IMR-90 (cell line): ENCODE data around the gene MGAT5B. TPM values are rescaled to one million over a fixed set of nuclear protein-coding genes. Genes with fewer than 3 reads are reported as not detected.

Experiments used
- ATAC-seq: fragments of 200-7000 bp; cut with Tn5 transposase; 2 replicates; pipeline ENCODE4 v1.9.1; 2020; ENCODE audit warnings: low read depth, mild to moderate bottlenecking, moderate library complexity
- BruUV-seq: library from RNA; stranded (reverse); fragments of 400-500 nt; replicated peaks from 2 replicates; lab custom pipeline; 2021; lab: Mats Ljungman, UMichigan
- CTCF ChIA-PET: fragments of 300-600 bp; formaldehyde crosslinking; extraction: SDS; loops from one replicate; lab custom pipeline; 2021; ENCODE audit warnings: antibody characterized with exemption; lab: Yijun Ruan, JAX
- POLR2A ChIA-PET: fragments of 300-600 bp; sonication (Branson Sonifier 250); formaldehyde crosslinking; loops from one replicate; lab custom pipeline; 2022; ENCODE audit warnings: antibody characterized with exemption; ENCODE audit not compliant: unreplicated experiment; lab: Charles Lee
- DNase-seq: peaks from one replicate; pipeline ENCODE4 v3.0.0; 2013
- H2AFZ ChIP-seq: replicated peaks from 2 replicates; pipeline ENCODE3; 2013; ENCODE audit warnings: low read length, mild to moderate bottlenecking; ENCODE audit not compliant: poor library complexity
- H2AK5ac ChIP-seq: 2 replicates; pipeline ENCODE4 v1.6.1; 2013; ENCODE audit warnings: low read depth, low read length, inconsistent platforms
- H2AK9ac ChIP-seq: replicated peaks from 2 replicates; pipeline ENCODE3; 2013; ENCODE audit warnings: mild to moderate bottlenecking, low read depth, low read length, moderate library complexity; ENCODE audit not compliant: poor library complexity
- H2BK120ac ChIP-seq: 2 replicates; pipeline ENCODE4 v1.6.1; 2013; ENCODE audit warnings: low read depth, low read length, inconsistent platforms
- H2BK15ac ChIP-seq: 3 replicates; pipeline ENCODE4 v1.6.1; 2013; ENCODE audit warnings: low read depth, low read length, inconsistent platforms
- H2BK20ac ChIP-seq: 2 replicates; pipeline ENCODE4 v1.6.1; 2013; ENCODE audit warnings: low read depth, mild to moderate bottlenecking, inconsistent platforms, low read length, moderate library complexity
- H2BK5ac ChIP-seq: 2 replicates; pipeline ENCODE4 v1.6.1; 2013; ENCODE audit warnings: mild to moderate bottlenecking, low read depth, low read length, inconsistent platforms; ENCODE audit not compliant: poor library complexity, severe bottlenecking
- H3K14ac ChIP-seq: replicated peaks from 2 replicates; pipeline ENCODE4 v1.6.1; 2013; ENCODE audit warnings: low read depth, low read length, inconsistent platforms
- H3K18ac ChIP-seq: 2 replicates; pipeline ENCODE4 v1.6.1; 2013; ENCODE audit warnings: low read depth, low read length, control low read depth
- H3K23ac ChIP-seq: 2 replicates; pipeline ENCODE4 v1.6.1; 2013; ENCODE audit warnings: low read depth, low read length, inconsistent platforms
- H3K27ac ChIP-seq: 2 replicates; pipeline ENCODE4 v1.5.1; 2013; ENCODE audit warnings: mild to moderate bottlenecking, control low read depth, low read length; ENCODE audit not compliant: insufficient read depth
- H3K27me3 ChIP-seq: 2 replicates; pipeline ENCODE4 v1.6.1; 2013; ENCODE audit warnings: low read length; ENCODE audit not compliant: control insufficient read depth, insufficient read depth
- H3K36me3 ChIP-seq: 2 replicates; pipeline ENCODE4 v1.6.1; 2013; ENCODE audit warnings: low read length, mixed read lengths; ENCODE audit not compliant: control insufficient read depth, insufficient read depth
- H3K4ac ChIP-seq: 2 replicates; pipeline ENCODE4 v1.6.1; 2013; ENCODE audit warnings: low read depth, low read length, inconsistent platforms
- H3K4me1 ChIP-seq: 2 replicates; pipeline ENCODE4 v1.6.1; 2013; ENCODE audit warnings: low read length, mixed read lengths; ENCODE audit not compliant: control insufficient read depth, insufficient read depth
- H3K4me2 ChIP-seq: 2 replicates; pipeline ENCODE4 v1.6.1; 2013; ENCODE audit warnings: low read depth, mild to moderate bottlenecking, control low read depth, low read length, moderate library complexity
- H3K4me3 ChIP-seq: 2 replicates; pipeline ENCODE4 v1.5.1; 2013; ENCODE audit warnings: low read depth, mild to moderate bottlenecking, control low read depth, low read length, moderate library complexity; ENCODE audit not compliant: insufficient read depth
- H3K56ac ChIP-seq: 2 replicates; pipeline ENCODE4 v1.6.1; 2013; ENCODE audit warnings: low read length, inconsistent platforms; ENCODE audit not compliant: insufficient read depth; ENCODE audit errors: extremely low read depth
- H3K79me1 ChIP-seq, 2 experiments: 2 replicates each; pipeline ENCODE4 v1.6.1; 2013; ENCODE audit warnings: low read length in 2 of 2, inconsistent platforms in 1 of 2, low read depth in 1 of 2
- H3K9ac ChIP-seq: 2 replicates; pipeline ENCODE4 v1.6.1; 2013; ENCODE audit warnings: low read depth, low read length, control low read depth
- H3K9me1 ChIP-seq: 2 replicates; pipeline ENCODE4 v1.6.1; 2013; ENCODE audit warnings: low read length, inconsistent platforms; ENCODE audit not compliant: insufficient read depth
- H3K9me3 ChIP-seq: 2 replicates; pipeline ENCODE4 v1.6.1; 2013; ENCODE audit warnings: low read length; ENCODE audit not compliant: control insufficient read depth, insufficient read depth
- H4K20me1 ChIP-seq: 2 replicates; pipeline ENCODE4 v1.6.1; 2013; ENCODE audit warnings: low read length, inconsistent platforms; ENCODE audit not compliant: insufficient read depth
- H4K5ac ChIP-seq: 2 replicates; pipeline ENCODE4 v1.6.1; 2013; ENCODE audit warnings: mild to moderate bottlenecking, low read depth, low read length, control low read depth
- H4K8ac ChIP-seq, 2 experiments: 2 replicates each; pipeline ENCODE4 v1.6.1; 2013; ENCODE audit warnings: low read depth in 2 of 2, low read length in 2 of 2, control low read depth in 1 of 2, inconsistent platforms in 1 of 2
- H4K91ac ChIP-seq: 2 replicates; pipeline ENCODE4 v1.6.1; 2013; ENCODE audit warnings: low read depth, low read length, inconsistent platforms; ENCODE audit not compliant: insufficient read depth
- MAFK ChIP-seq: IDR thresholded peaks from 2 replicates; pipeline ENCODE4 v1.6.1; 2012; ENCODE audit warnings: low read depth, low read length, improper control_type of control experiment
- MXI1 ChIP-seq: IDR thresholded peaks from 2 replicates; pipeline ENCODE4 v1.6.1; 2012; ENCODE audit warnings: low read depth, mild to moderate bottlenecking, low read length, moderate library complexity, borderline replicate concordance
- NFE2L2 ChIP-seq: fragments of 150-350 bp; IDR thresholded peaks from 2 replicates; pipeline ENCODE4 v1.6.1; 2016; ENCODE audit warnings: low read depth, mild to moderate bottlenecking, low read length
- RAD21 ChIP-seq: IDR thresholded peaks from 2 replicates; pipeline ENCODE4 v1.6.1; 2012; ENCODE audit warnings: low read length, improper control_type of control experiment
- RFX5 ChIP-seq: IDR thresholded peaks from 2 replicates; pipeline ENCODE4 v1.8.0; 2012; ENCODE audit warnings: low read depth, mild to moderate bottlenecking, low read length, moderate library complexity
- WGBS, 2 experiments: methylation state at CpG; one replicate each; pipeline versions ENCODE4 v1.1.5 to v1.1.7; 2013; ENCODE audit warnings: missing lambda C conversion rate in 2 of 2; ENCODE audit not compliant: insufficient read length in 1 of 2; ENCODE audit errors: extremely low coverage in 2 of 2; 5-methylcytosine and 5-hydroxymethylcytosine counted together
- dilution Hi-C: fragments of 300-500 bp; cut with HindIII; formaldehyde crosslinking; loops from one replicate; pipeline ENCODE4 v1.14.3; 2018; ENCODE audit warnings: low sequenced_read_pairs; ENCODE audit not compliant: unreplicated experiment
- in situ Hi-C: fragments of 300-500 bp; cut with MboI; formaldehyde crosslinking; loops from 3 replicates; pipeline ENCODE4 v1.14.3; 2019; ENCODE audit warnings: low sequenced_read_pairs, inconsistent platforms, mixed read lengths
- intact Hi-C: fragments of 100-400 bp; cut with micrococcal nuclease; formaldehyde crosslinking; loops from 2 replicates; pipeline ENCODE4 v1.10.0; 2022
- polyA plus RNA-seq, 3 experiments: library from polyadenylated mRNA; depleted of rRNA; stranded (reverse); fragments of >200 nt; gene quantifications; 2 replicates each; pipeline ENCODE4 v1.2.3, GENCODE V29; 2012; ENCODE audit warnings: low replicate concordance in 1 of 3
- total RNA-seq: library from RNA; depleted of rRNA; stranded (reverse); fragments of >200 nt; gene quantifications from 2 replicates; pipeline ENCODE4 v1.2.3, GENCODE V29; 2012
- TF ChIP-seq, protein P1 (sequence below): fragments of 150-350 bp; IDR thresholded peaks from 2 replicates; pipeline ENCODE4 v1.6.1; 2017; ENCODE audit warnings: mild to moderate bottlenecking, antibody characterized with exemption, low read length, low read depth

Gene MGAT5B
- total and polyA plus RNA-seq, 2 of the 4 experiments (the other 2 are of a cell fraction): 0.54 to 2.0 TPM

- H3K27me3 ChIP-seq: peaks cover 10% of the 10 kb centered on the region; the same call in 1 of the 2 replicates
- ATAC-seq (no peak), DNase-seq (no peak)
- no peak overlapping the region for H3K4me3 ChIP-seq
- no peak overlapping the region for H3K56ac ChIP-seq
- no peaks in the 10 kb centered on the region for H3K4me1 ChIP-seq
- no peaks in the 10 kb centered on the region for H3K9me3 ChIP-seq
- H3K4me2 ChIP-seq: no peak overlapping the region
- in situ Hi-C loops (no loop called here), dilution Hi-C loops (no loop called here), intact Hi-C loops (no loop called here)
- TF ChIP-seq, protein P1, sequence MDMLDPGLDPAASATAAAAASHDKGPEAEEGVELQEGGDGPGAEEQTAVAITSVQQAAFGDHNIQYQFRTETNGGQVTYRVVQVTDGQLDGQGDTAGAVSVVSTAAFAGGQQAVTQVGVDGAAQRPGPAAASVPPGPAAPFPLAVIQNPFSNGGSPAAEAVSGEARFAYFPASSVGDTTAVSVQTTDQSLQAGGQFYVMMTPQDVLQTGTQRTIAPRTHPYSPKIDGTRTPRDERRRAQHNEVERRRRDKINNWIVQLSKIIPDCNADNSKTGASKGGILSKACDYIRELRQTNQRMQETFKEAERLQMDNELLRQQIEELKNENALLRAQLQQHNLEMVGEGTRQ: no peak
- no peak for TF ChIP-seq MXI1
- TF ChIP-seq MAFK: no peak
- TF ChIP-seq NFE2L2: no peak
- TF ChIP-seq RAD21: no peak
- no peak for TF ChIP-seq RFX5
- H2AFZ ChIP-seq: no peak overlapping the region
- H3K4ac ChIP-seq: no peak overlapping the region
- ChIA-PET POLR2A (interaction anchor here (0.6 kb wide), 1 partner anchor 8 kb away, joined by 7 read pairs; no protein-coding TSS in a partner anchor), CTCF (interaction anchor here (0.7 kb wide), 1 partner anchor 70 kb away, joined by 3 read pairs; no protein-coding TSS in a partner anchor)
- H2BK120ac ChIP-seq: no peak overlapping the region
- H2BK15ac ChIP-seq: no peak overlapping the region
- BruUV-seq: no TSS peak
- no peak overlapping the region for H4K5ac ChIP-seq
- H3K18ac ChIP-seq: no peak overlapping the region
- no peak overlapping the region for H2BK20ac ChIP-seq
- no peak overlapping the region for H3K27ac ChIP-seq
- H4K8ac ChIP-seq: no peak overlapping the region
- no peak overlapping the region for H2AK5ac ChIP-seq
- no peak overlapping the region for H3K9ac ChIP-seq
- H3K36me3 ChIP-seq: no peaks in the 10 kb centered on the region
- H3K79me1 ChIP-seq: no peaks in the 10 kb centered on the region
- 46% methylated on average over 5 of the region's 8 CpGs; no CpG with 5 or more reads in 1 of the 2 experiments for WGBS, 2 experiments
- no peak overlapping the region for H3K14ac ChIP-seq
- no peak overlapping the region for H2BK5ac ChIP-seq
- no peak overlapping the region for H3K23ac ChIP-seq
- H3K9me1 ChIP-seq: no peaks in the 10 kb centered on the region
- no peak overlapping the region for H4K91ac ChIP-seq
- H4K20me1 ChIP-seq: no peaks in the 10 kb centered on the region
- H2AK9ac ChIP-seq: no peak overlapping the region
Observed at GRCh38 chr17:76951375-76951905, 83.2 kb downstream of the MGAT5B start.
